Measurements from ENCODE around the gene SHLD2. TPM values are rescaled to one million over a fixed set of nuclear protein-coding genes. Genes with fewer than 3 reads are reported as not detected.
A peak's percentile ranks its signal among the peaks of the same experiment; 100 is the strongest.
"Not testable (repeated sequence)": the region's sequence is repeated elsewhere in the genome, so short reads cannot be mapped to it uniquely, and the experiment has no call there.

SHLD2 gene
- total and polyA plus RNA-seq, 2 of the 13 experiments (the other 11 are each of a cell fraction or from before 2014, with no cell fraction given): 25.7 to 53.7 TPM

DNA sequence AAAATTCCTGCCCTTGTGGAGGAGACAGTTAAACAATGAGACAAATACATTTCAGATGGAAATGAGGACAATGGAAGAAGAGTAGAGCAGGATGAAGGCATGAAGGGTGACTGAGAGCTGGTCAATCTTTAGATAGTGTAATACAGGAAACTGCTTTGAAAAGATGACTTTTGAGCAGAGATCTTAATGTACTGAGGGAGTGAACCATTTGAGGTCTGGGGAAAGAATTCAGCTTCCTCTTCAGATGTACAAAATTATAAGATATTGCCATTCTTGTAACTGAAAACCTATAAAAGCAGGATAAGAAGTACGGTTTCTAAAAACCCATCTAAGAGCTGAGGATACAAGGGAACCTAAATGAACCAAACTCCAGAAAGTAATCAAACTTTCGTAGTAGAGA is 38.9 kb downstream of the SHLD2 start:
- H3K4me3 ChIP-seq (replicated peaks in 1 of 3; ENCODE audit: insufficient read depth in 1 of 3, low read depth in 2 of 3, low read length in 3 of 3); H3K4me2 ChIP-seq (ENCODE audit: low read depth, low read length); FAIRE-seq; POLR2A ChIA-PET; H3K79me2 ChIP-seq (ENCODE audit: insufficient read depth, low read length); intact Hi-C loops (cut with micrococcal nuclease; ENCODE audit: unreplicated experiment); in situ Hi-C loops (cut with HindIII; ENCODE audit: extremely low pct_ligation_motif_present, low pct_unique_long_range_greater_than_20kb); ATAC-seq; H3K27me3 ChIP-seq (ENCODE audit: control insufficient read depth in 1 of 2, insufficient read depth in 2 of 2, low read length in 2 of 2); BruUV-seq (replicated peaks); H3K27ac ChIP-seq (ENCODE audit: extremely low read length, insufficient read depth, low read length); DNase-seq (ENCODE audit: low spot score); H4K20me1 ChIP-seq (ENCODE audit: insufficient read depth, low read length); H2AFZ ChIP-seq (ENCODE audit: low read length); H3K9ac ChIP-seq (ENCODE audit: insufficient read depth, low read depth, low read length); H3K9me3 ChIP-seq (ENCODE audit: low read length); H3K36me3 ChIP-seq (replicated peaks in 1 of 2; ENCODE audit: control insufficient read depth in 1 of 2, insufficient read depth in 2 of 2, low read length in 2 of 2); CTCF ChIA-PET (ENCODE audit: low intra/inter-chr PET ratio, low total read pairs); H3K4me1 ChIP-seq (ENCODE audit: insufficient read depth, low read length): not testable (repeated sequence)
- WGBS (ENCODE audit: low lambda C conversion rate): 94% methylated on average over 2 of the region's 2 CpGs

DNA sequence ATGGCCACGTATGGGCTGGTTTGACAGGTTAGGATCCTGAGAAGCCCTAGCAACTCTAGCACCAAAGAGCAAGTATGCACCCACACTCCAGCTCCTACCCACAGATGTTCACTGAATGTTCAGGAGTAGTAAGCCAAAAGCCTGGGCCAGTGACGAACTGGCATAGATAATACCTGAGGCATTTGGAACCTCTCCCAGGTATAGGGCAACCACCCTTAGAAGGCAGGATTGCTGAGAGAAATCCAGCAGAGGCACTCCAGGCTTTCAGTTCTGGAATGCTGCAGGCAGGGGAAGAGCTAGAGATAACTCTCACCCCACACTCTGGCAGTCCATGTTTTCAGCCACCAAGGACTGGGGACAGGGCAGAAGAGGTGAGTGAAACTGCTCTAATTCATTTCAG is 39.4 kb downstream of the SHLD2 start:
- ATAC-seq: peak; percentile 82
- H3K4me3 ChIP-seq (replicated peaks in 1 of 3; ENCODE audit: insufficient read depth in 1 of 3, low read depth in 2 of 3, low read length in 3 of 3); BruUV-seq (replicated peaks); H4K20me1 ChIP-seq (ENCODE audit: insufficient read depth, low read length); H3K27me3 ChIP-seq (ENCODE audit: control insufficient read depth in 1 of 2, insufficient read depth in 2 of 2, low read length in 2 of 2); CTCF ChIA-PET (ENCODE audit: low intra/inter-chr PET ratio, low total read pairs); in situ Hi-C loops (cut with HindIII; ENCODE audit: extremely low pct_ligation_motif_present, low pct_unique_long_range_greater_than_20kb); H3K9me3 ChIP-seq (ENCODE audit: low read length); H3K36me3 ChIP-seq (replicated peaks in 1 of 2; ENCODE audit: control insufficient read depth in 1 of 2, insufficient read depth in 2 of 2, low read length in 2 of 2); H3K4me1 ChIP-seq (ENCODE audit: insufficient read depth, low read length); H3K79me2 ChIP-seq (ENCODE audit: insufficient read depth, low read length); FAIRE-seq; H3K27ac ChIP-seq (ENCODE audit: extremely low read length, insufficient read depth, low read length); H3K9ac ChIP-seq (ENCODE audit: insufficient read depth, low read depth, low read length); H2AFZ ChIP-seq (ENCODE audit: low read length); POLR2A ChIA-PET; DNase-seq (ENCODE audit: low spot score); H3K4me2 ChIP-seq (ENCODE audit: low read depth, low read length); intact Hi-C loops (cut with micrococcal nuclease; ENCODE audit: unreplicated experiment): not testable (repeated sequence)
- WGBS (ENCODE audit: low lambda C conversion rate): 100% methylated on average over 2 of the region's 2 CpGs

- FAIRE-seq; H3K36me3 ChIP-seq (replicated peaks in 1 of 2; ENCODE audit: control insufficient read depth in 1 of 2, insufficient read depth in 2 of 2, low read length in 2 of 2); POLR2A ChIA-PET; ATAC-seq; CTCF ChIA-PET (ENCODE audit: low intra/inter-chr PET ratio, low total read pairs); H3K4me1 ChIP-seq (ENCODE audit: insufficient read depth, low read length); DNase-seq (ENCODE audit: low spot score); H4K20me1 ChIP-seq (ENCODE audit: insufficient read depth, low read length); in situ Hi-C loops (cut with HindIII; ENCODE audit: extremely low pct_ligation_motif_present, low pct_unique_long_range_greater_than_20kb); H3K9ac ChIP-seq (ENCODE audit: insufficient read depth, low read depth, low read length); H3K27ac ChIP-seq (ENCODE audit: extremely low read length, insufficient read depth, low read length); H3K4me3 ChIP-seq (replicated peaks in 1 of 3; ENCODE audit: insufficient read depth in 1 of 3, low read depth in 2 of 3, low read length in 3 of 3); H3K27me3 ChIP-seq (ENCODE audit: control insufficient read depth in 1 of 2, insufficient read depth in 2 of 2, low read length in 2 of 2); H3K4me2 ChIP-seq (ENCODE audit: low read depth, low read length); H2AFZ ChIP-seq (ENCODE audit: low read length); H3K9me3 ChIP-seq (ENCODE audit: low read length); H3K79me2 ChIP-seq (ENCODE audit: insufficient read depth, low read length); TF ChIP-seq ATF7 (CRISPR knock-in tag; IDR thresholded peaks at IDR 0.05): not testable (repeated sequence)
- BruUV-seq (replicated peaks): TSS peak; percentile 37
- peak; percentile 54 for TF ChIP-seq ATF7 (IDR thresholded peaks at IDR 0.05)
- peak; percentile 85 for TF ChIP-seq MAFF (IDR thresholded peaks at IDR 0.05; ENCODE audit: low read depth, low read length)
- peak; percentile 74 to 85 for TF ChIP-seq MAFK (conservative IDR thresholded peaks at IDR 0.05 in 1 of 2, IDR thresholded peaks at IDR 0.05 in 1 of 2; ENCODE audit: low read length in 2 of 2)
- intact Hi-C loops (cut with micrococcal nuclease; ENCODE audit: unreplicated experiment): loop anchor here (2.0 kb wide), 1 partner anchor 43 kb away; the partner anchor contains the start of genes GLUD1 and SHLD2
Measured at GRCh38 chr10:87137478-87137877, 42.5 kb downstream of the SHLD2 start.
